Spleen (tissue), 11 donors: Measurements from ENCODE around the gene OPCML. TPM values are rescaled to one million over a fixed set of nuclear protein-coding genes. Genes with fewer than 3 reads are reported as not detected.

ENCODE experiments used
- DNase-seq: peaks from one replicate; pipeline ENCODE4 v3.0.0-alpha.2; 2020
- H3K27ac ChIP-seq, 8 donors: fragments of 200-600 bp; sonication (generic) in 7 of 8; 1 replicate in 4 of 8; 2 replicates in 4 of 8; pipeline versions ENCODE4 v1.5.0 to v1.8.0; 2016 to 2021; ENCODE audit warnings: inconsistent platforms in 4 of 8, mild to moderate bottlenecking in 4 of 8, moderate library complexity in 1 of 8
- H3K27me3 ChIP-seq, 7 donors: fragments of 200-600 bp; sonication (generic) in 6 of 7; replicated peaks in 1 of 7; 1 replicate in 4 of 7; 2 replicates in 3 of 7; pipeline versions ENCODE4 v1.5.0 to v1.8.0; 2016 to 2021; ENCODE audit warnings: inconsistent platforms in 3 of 7, mild to moderate bottlenecking in 1 of 7
- H3K36me3 ChIP-seq, 6 donors: fragments of 200-600 bp; sonication (generic) in 5 of 6; 1 replicate in 4 of 6; 2 replicates in 2 of 6; pipeline versions ENCODE4 v1.5.0 to v1.8.0; 2016 to 2021; ENCODE audit warnings: inconsistent platforms in 2 of 6
- H3K4me1 ChIP-seq, 6 donors: fragments of 200-600 bp; sonication (generic) in 5 of 6; 1 replicate in 3 of 6; 2 replicates in 3 of 6; pipeline versions ENCODE4 v1.5.0 to v1.8.0; 2016 to 2021; ENCODE audit warnings: inconsistent platforms in 3 of 6
- H3K4me3 ChIP-seq, 8 donors: fragments of 200-600 bp; sonication (generic) in 7 of 8; 1 replicate in 4 of 8; 2 replicates in 4 of 8; pipeline versions ENCODE4 v1.5.0 to v1.8.0; 2016 to 2021; ENCODE audit warnings: inconsistent platforms in 4 of 8, mild to moderate bottlenecking in 4 of 8, moderate library complexity in 2 of 8
- H3K9me3 ChIP-seq, 8 donors: fragments of 200-600 bp; sonication (generic) in 7 of 8; 1 replicate in 4 of 8; 2 replicates in 4 of 8; pipeline versions ENCODE4 v1.5.0 to v1.8.0; 2016 to 2021; ENCODE audit warnings: inconsistent platforms in 4 of 8
- CTCF ChIP-seq, 11 experiments: fragments of 200-600 bp in 7 of 11; fragments of 450-650 bp in 4 of 11; sonication (generic) in 4 of 11; IDR thresholded peaks in 8 of 11; conservative IDR thresholded peaks in 3 of 11; 1 replicate in 7 of 11; 2 replicates in 4 of 11; pipeline versions ENCODE4 v1.4.0 to v1.8.0; 2016 to 2021; ENCODE audit warnings: antibody characterized with exemption in 11 of 11, inconsistent platforms in 4 of 11, mild to moderate bottlenecking in 1 of 11
- POLR2A ChIP-seq, 3 donors: fragments of 450-650 bp; IDR thresholded peaks; one replicate each; pipeline ENCODE4 v1.5.1; 2017; ENCODE audit warnings: antibody characterized with exemption in 3 of 3, mild to moderate bottlenecking in 1 of 3
- POLR2AphosphoS5 ChIP-seq, 3 donors: sonication (generic); formaldehyde crosslinking; IDR thresholded peaks; one replicate each; pipeline ENCODE4 v1.5.1; 2017; ENCODE audit warnings: antibody characterized with exemption in 3 of 3
- WGBS, 5 donors: extraction: QIAGEN DNeasy Blood & Tissue Kit in 3 of 5; methylation state at CpG; one replicate each; pipeline versions ENCODE4 v1.1.5 to v1.1.7; 2013 to 2018; 5-methylcytosine and 5-hydroxymethylcytosine counted together
- intact Hi-C: fragments of 100-400 bp; cut with DNase I; formaldehyde crosslinking; loops from one replicate; pipeline ENCODE4 v1.15.0; 2023; ENCODE audit warnings: low total_unique reads
- polyA plus RNA-seq, 3 donors: library from polyadenylated mRNA; stranded (reverse); fragments of 200-250 nt; gene quantifications; one replicate each; pipeline ENCODE4 v1.2.1, GENCODE V29; 2013
- total RNA-seq, 7 donors: library from RNA; depleted of rRNA in 3 of 7; stranded (reverse); fragments of >200 nt in 3 of 7; fragmentation: NEBNext Ultra II Directional in 4 of 7; extraction: Animal tissue kit (Norgen Biotek cat#: 25700) in 4 of 7; gene quantifications; one replicate each; pipeline versions ENCODE4 v1.1.0 to v1.2.1, GENCODE V29; 2016 to 2021
- donor health status: healthy with polysubstance abuse.
- donor health status: DM: no; HTN: no; CAD: no; lungs with moderate emphysema.
- donor health status: DM: no; HTN: no; CAD: no.
- donor health status: Bipolar disorder and iron deficiency.
- donor health status: healthy.
- donor health status: DM: no; HTN: no; CAD: no.
- donor health status: DM: yes; HTN: yes; CAD: no.

Gene OPCML
- total and polyA plus RNA-seq, 10 donors, result 0.09 to 10.7 (median 3.1) TPM

GRCh38 chr11:133519560-133519959 lies 12.7 kb downstream of the OPCML start:
- Histone ChIP-seq H3K36me3 (no peaks in the 10 kb centered on the region), H3K4me1 (no peaks in the 10 kb centered on the region), H3K27ac (no peak overlapping the region), H3K9me3 (no peaks in the 10 kb centered on the region), H3K27me3 (peaks cover 0 to 8% (median 0%) of the 10 kb centered on the region in 7 donors), H3K4me3 (no peak overlapping the region)
- TF ChIP-seq POLR2A (IDR thresholded peaks at IDR 0.05), result no peak
- no peak for TF ChIP-seq POLR2AphosphoS5 (IDR thresholded peaks at IDR 0.05)
- TF ChIP-seq CTCF (IDR thresholded peaks at IDR 0.05 in 8 of 11, conservative IDR thresholded peaks at IDR 0.05 in 3 of 11), result no peak
- intact Hi-C loops, result no loop called here
- 73 to 96% (median 93%) methylated on average over 3 of the region's 3 CpGs for WGBS, 5 donors
- no peak for DNase-seq

- no peaks in the 10 kb centered on the region for H3K36me3 ChIP-seq
- H3K4me3 ChIP-seq, result no peak overlapping the region
- peaks cover 0 to 8% (median 0%) of the 10 kb centered on the region in 7 donors for H3K27me3 ChIP-seq
- TF ChIP-seq POLR2A (IDR thresholded peaks at IDR 0.05) (no peak), POLR2AphosphoS5 (IDR thresholded peaks at IDR 0.05) (no peak), CTCF (IDR thresholded peaks at IDR 0.05 in 8 of 11, conservative IDR thresholded peaks at IDR 0.05 in 3 of 11) (no peak)
- no peaks in the 10 kb centered on the region for H3K9me3 ChIP-seq
- intact Hi-C loops, result no loop called here
- H3K4me1 ChIP-seq, result no peaks in the 10 kb centered on the region
- DNase-seq, result no peak
- H3K27ac ChIP-seq, result no peak overlapping the region
- WGBS, 5 donors, result 58 to 78% (median 75%) methylated on average over 6 to 7 of the region's 7 CpGs
Observed at GRCh38 chr11:133518702-133519264, 13.5 kb downstream of the OPCML start.

- Histone ChIP-seq H3K36me3 (no peaks in the 10 kb centered on the region), H3K27ac (no peak overlapping the region), H3K9me3 (no peaks in the 10 kb centered on the region), H3K4me3 (no peak overlapping the region), H3K4me1 (no peaks in the 10 kb centered on the region), H3K27me3 (peaks cover 0 to 8% (median 0%) of the 10 kb centered on the region in 7 donors)
- WGBS, 5 donors, result 78 to 88% (median 81%) methylated on average over 8 of the region's 8 CpGs
- TF ChIP-seq POLR2AphosphoS5 (IDR thresholded peaks at IDR 0.05) (no peak), POLR2A (IDR thresholded peaks at IDR 0.05) (no peak), CTCF (IDR thresholded peaks at IDR 0.05 in 8 of 11, conservative IDR thresholded peaks at IDR 0.05 in 3 of 11) (no peak)
- intact Hi-C loops, result no loop called here
- DNase-seq, result no peak
Observed at GRCh38 chr11:133516845-133517244, 15.5 kb downstream of the OPCML start.

GRCh38 chr11:133515107-133515506 lies 17.2 kb downstream of the OPCML start:
- Histone ChIP-seq H3K4me1 (no peaks in the 10 kb centered on the region), H3K36me3 (no peaks in the 10 kb centered on the region), H3K27ac (no peak overlapping the region), H3K9me3 (no peaks in the 10 kb centered on the region), H3K27me3 (peaks cover 0 to 8% (median 0%) of the 10 kb centered on the region in 7 donors), H3K4me3 (no peak overlapping the region)
- intact Hi-C loops, result no loop called here
- WGBS, 5 donors, result 11 to 36% (median 23%) methylated on average over 2 of the region's 2 CpGs
- TF ChIP-seq POLR2AphosphoS5 (IDR thresholded peaks at IDR 0.05) (no peak), POLR2A (IDR thresholded peaks at IDR 0.05) (no peak)
- no peak for DNase-seq
